A673 (cell line): Measurements from ENCODE around the gene CHTOP. TPM values are rescaled to one million over a fixed set of nuclear protein-coding genes. Genes with fewer than 3 reads are reported as not detected.

Experiments used
- BruUV-seq: library from RNA; stranded (reverse); fragments of 400-500 nt; replicated peaks from 2 replicates; lab custom pipeline; 2021; lab: Mats Ljungman, UMichigan
- CTCF ChIA-PET: fragments of 300-600 bp; sonication (Branson Sonifier 250); formaldehyde crosslinking; loops from one replicate; lab custom pipeline; 2022; ENCODE audit warnings: antibody characterized with exemption; lab: Charles Lee
- POLR2A ChIA-PET: fragments of 300-600 bp; sonication (Branson Sonifier 250); formaldehyde crosslinking; loops from one replicate; lab custom pipeline; 2022; ENCODE audit warnings: antibody characterized with exemption; ENCODE audit not compliant: low non-redundant PET; lab: Charles Lee
- DNase-seq: peaks from one replicate; pipeline ENCODE4 v3.0.0-alpha.2; 2015; ENCODE audit warnings: low spot score
- H3K27ac ChIP-seq: fragments of 200-600 bp; sonication (generic); 2 replicates; pipeline ENCODE4 v1.5.1; 2016; ENCODE audit warnings: mixed run types, low read depth, mild to moderate bottlenecking, mixed read lengths, antibody characterized with exemption, low read length; ENCODE audit not compliant: poor library complexity, severe bottlenecking
- H3K27me3 ChIP-seq: fragments of 200-600 bp; sonication (generic); replicated peaks from 2 replicates; pipeline ENCODE4 v1.6.1; 2017; ENCODE audit warnings: mixed run types, low read depth, mild to moderate bottlenecking, mixed read lengths, antibody characterized with exemption, low read length; ENCODE audit not compliant: insufficient read depth, poor library complexity
- H3K36me3 ChIP-seq: fragments of 200-600 bp; sonication (generic); 2 replicates; pipeline ENCODE4 v1.6.1; 2016; ENCODE audit warnings: mixed run types, mild to moderate bottlenecking, mixed read lengths, antibody characterized with exemption, low read length; ENCODE audit not compliant: insufficient read depth, poor library complexity, severe bottlenecking
- H3K4me1 ChIP-seq: fragments of 200-600 bp; sonication (generic); 2 replicates; pipeline ENCODE4 v1.6.1; 2017; ENCODE audit warnings: mixed run types, mild to moderate bottlenecking, mixed read lengths, antibody characterized with exemption, low read length; ENCODE audit not compliant: insufficient read depth, poor library complexity, severe bottlenecking
- H3K4me3 ChIP-seq: fragments of 200-600 bp; sonication (generic); 2 replicates; pipeline ENCODE4 v1.5.1; 2016; ENCODE audit warnings: low read depth, mixed run types, mild to moderate bottlenecking, mixed read lengths, low read length; ENCODE audit not compliant: poor library complexity, severe bottlenecking
- H3K9me3 ChIP-seq: fragments of 200-600 bp; sonication (generic); 2 replicates; pipeline ENCODE4 v1.6.1; 2016; ENCODE audit warnings: mixed run types, low read depth, mild to moderate bottlenecking, mixed read lengths, antibody characterized with exemption, low read length; ENCODE audit not compliant: poor library complexity, severe bottlenecking
- CTCF ChIP-seq: fragments of 300-800, 200-600 bp; sonication (generic); conservative IDR thresholded peaks from 2 replicates; pipeline ENCODE4 v1.5.1; 2017; ENCODE audit warnings: low read depth, mild to moderate bottlenecking, antibody characterized with exemption, low read length, moderate library complexity, mixed read lengths
- EZH2 ChIP-seq: fragments of 200-600 bp; sonication (generic); IDR thresholded peaks from 2 replicates; pipeline ENCODE4 v1.6.1; 2017; ENCODE audit warnings: borderline replicate concordance, low read depth, mild to moderate bottlenecking, mixed read lengths, antibody characterized with exemption, low read length; ENCODE audit not compliant: poor library complexity, severe bottlenecking
- intact Hi-C: fragments of 100-400 bp; cut with micrococcal nuclease; formaldehyde crosslinking; loops from one replicate; pipeline ENCODE4 v1.10.0; 2022; ENCODE audit not compliant: unreplicated experiment
- total RNA-seq: library from RNA; stranded (reverse); gene quantifications from 2 replicates; pipeline ENCODE4 v1.2.3, GENCODE V29; 2021

Gene CHTOP
- total RNA-seq, 1 experiment from 2014 or later = 101 TPM

- POLR2A ChIA-PET = no interaction called here
- no TSS peak for BruUV-seq
- intact Hi-C loops = no loop called here
- H3K9me3 ChIP-seq = no peaks in the 10 kb centered on the region
- no peak overlapping the region for H3K4me3 ChIP-seq
- CTCF ChIA-PET = no interaction called here
- no peak for TF ChIP-seq EZH2
- no peak for TF ChIP-seq CTCF
- H3K4me1 ChIP-seq = no peaks in the 10 kb centered on the region
- peaks cover 52% of the 10 kb centered on the region for H3K36me3 ChIP-seq
- no peaks in the 10 kb centered on the region for H3K27me3 ChIP-seq
- no peak overlapping the region for H3K27ac ChIP-seq
- no peak for DNase-seq
Observed at GRCh38 chr1:153647346-153647714, 13.5 kb downstream of the CHTOP start.

GRCh38 chr1:153648000-153648643 lies 14.3 kb downstream of the CHTOP start:
- ChIA-PET POLR2A (interaction anchor here (0.6 kb wide), 1 partner anchor 15 kb away, joined by 4 read pairs; no protein-coding TSS in a partner anchor), CTCF (no interaction called here)
- intact Hi-C loops = no loop called here
- TF ChIP-seq EZH2 = no peak
- peaks cover 44% of the 10 kb centered on the region for H3K36me3 ChIP-seq
- H3K4me3 ChIP-seq = no peak overlapping the region
- no peak for DNase-seq
- no peaks in the 10 kb centered on the region for H3K4me1 ChIP-seq
- H3K9me3 ChIP-seq = no peaks in the 10 kb centered on the region
- H3K27ac ChIP-seq = no peak overlapping the region
- BruUV-seq = no TSS peak
- H3K27me3 ChIP-seq = no peaks in the 10 kb centered on the region

GRCh38 chr1:153649137-153649862 lies 15.4 kb downstream of the CHTOP start:
- H3K9me3 ChIP-seq = no peaks in the 10 kb centered on the region
- peaks cover 32% of the 10 kb centered on the region for H3K36me3 ChIP-seq
- H3K4me3 ChIP-seq = no peak overlapping the region
- H3K27me3 ChIP-seq = no peaks in the 10 kb centered on the region
- CTCF ChIA-PET = no interaction called here
- no peak overlapping the region for H3K27ac ChIP-seq
- no peak for DNase-seq
- POLR2A ChIA-PET = no interaction called here
- TF ChIP-seq CTCF (no peak), EZH2 (no peak)
- intact Hi-C loops = no loop called here
- BruUV-seq = no TSS peak
- no peaks in the 10 kb centered on the region for H3K4me1 ChIP-seq
